Fibroblast of lung (primary cell): ENCODE measurements around the gene NUP37.

Experiments
- CTCF ChIP-seq, 2 donors: IDR thresholded peaks in 1 of 2; conservative IDR thresholded peaks in 1 of 2; 1 replicate in 1 of 2; 2 replicates in 1 of 2; pipeline ENCODE4 v1.5.1; 2011 to 2012; ENCODE audit warnings: low read length in 2 of 2, control low read depth in 1 of 2, inconsistent platforms in 1 of 2, low read depth in 1 of 2, mild to moderate bottlenecking in 1 of 2
- EZH2 ChIP-seq: IDR thresholded peaks from 2 replicates; pipeline ENCODE4 v1.5.1; 2012; ENCODE audit warnings: low read length, control low read depth, mild to moderate bottlenecking; ENCODE audit errors: missing control alignments

- TF ChIP-seq CTCF (conservative IDR thresholded peaks at IDR 0.05 in 1 of 2, IDR thresholded peaks at IDR 0.05 in 1 of 2; ENCODE audit: low read depth in 1 of 2, low read length in 2 of 2) (no peak), EZH2 (no peak)
Observed at GRCh38 chr12:102120886-102121285, 972 bp upstream of the NUP37 start.
